Measurements from ENCODE around the gene B4GALT2. TPM values are rescaled to one million over a fixed set of nuclear protein-coding genes. Genes with fewer than 3 reads are reported as not detected.

The B4GALT2 gene
- total and polyA plus RNA-seq, 2 donors (not counting 3 experiments of a cell fraction or from before 2014, with no cell fraction given), result 80.0 to 103 TPM

DNA sequence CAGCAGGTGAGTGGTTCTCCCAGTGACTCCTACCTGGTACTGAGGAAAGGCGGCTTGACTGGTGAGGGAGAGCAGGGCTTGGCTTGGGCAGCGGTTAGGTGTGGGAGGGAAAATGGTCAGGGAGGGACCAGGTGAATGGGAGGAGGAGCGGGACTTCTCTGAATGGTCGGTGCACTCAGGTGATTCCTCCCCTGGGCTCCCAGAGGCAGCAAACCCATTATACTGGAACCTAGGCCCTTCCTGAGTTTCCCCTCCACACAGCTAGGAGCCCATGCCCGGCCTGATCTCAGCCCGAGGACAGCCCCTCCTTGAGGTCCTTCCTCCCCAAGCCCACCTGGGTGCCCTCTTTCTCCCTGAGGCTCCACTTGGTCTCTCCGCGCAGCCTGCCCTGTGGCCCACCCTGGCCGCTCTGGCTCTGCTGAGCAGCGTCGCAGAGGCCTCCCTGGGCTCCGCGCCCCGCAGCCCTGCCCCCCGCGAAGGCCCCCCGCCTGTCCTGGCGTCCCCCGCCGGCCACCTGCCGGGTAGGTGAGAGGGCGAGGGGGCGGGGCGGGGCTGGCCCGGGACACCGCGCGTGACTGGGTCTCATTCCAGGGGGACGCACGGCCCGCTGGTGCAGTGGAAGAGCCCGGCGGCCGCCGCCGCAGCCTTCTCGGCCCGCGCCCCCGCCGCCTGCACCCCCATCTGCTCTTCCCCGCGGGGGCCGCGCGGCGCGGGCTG, 43.1 kb upstream of the B4GALT2 start:
- ChIA-PET POLR2A (no interaction called here), CTCF (interaction anchor here (0.6 to 18.1 kb wide), 31 partner anchors 10 to 709 kb away, joined by 3 to 965 read pairs (median 7); partner anchors contain the start of genes ATP6V0B, IPO13 and ST3GAL3)
- no peaks in the 10 kb centered on the region for H3K9me3 ChIP-seq (replicated peaks; ENCODE audit: control insufficient read depth, insufficient read depth, low read length)
- H3K4me3 ChIP-seq (replicated peaks in 1 of 3; ENCODE audit: insufficient read depth in 1 of 3, low read depth in 1 of 3, low read length in 3 of 3), result peak overlapping the region in 1 of 3 experiments; percentile 16
- TF ChIP-seq JUN (IDR thresholded peaks at IDR 0.05; ENCODE audit: borderline replicate concordance, insufficient read depth, insufficient read length, low read depth) (no peak), EZH2 (IDR thresholded peaks at IDR 0.05; ENCODE audit: borderline replicate concordance, low read depth, low read length, severe bottlenecking) (no peak), POLR2A (IDR thresholded peaks at IDR 0.05; ENCODE audit: low read depth, low read length) (no peak), FOS (IDR thresholded peaks at IDR 0.05; ENCODE audit: borderline replicate concordance, insufficient read depth, low read length) (no peak), CTCF (IDR thresholded peaks at IDR 0.05; ENCODE audit: extremely low read depth in 1 of 2, insufficient read depth in 1 of 2, low read depth in 1 of 2, low read length in 2 of 2) (no peak), GATA2 (IDR thresholded peaks at IDR 0.05; ENCODE audit: insufficient read depth, insufficient read length, low read depth, low read length) (no peak), POLR2AphosphoS5 (IDR thresholded peaks at IDR 0.05; ENCODE audit: insufficient read depth, low read depth, low read length) (no peak), MYC (IDR thresholded peaks at IDR 0.05; ENCODE audit: low read depth, low read length) (no peak)
- TF ChIP-seq, protein P1, sequence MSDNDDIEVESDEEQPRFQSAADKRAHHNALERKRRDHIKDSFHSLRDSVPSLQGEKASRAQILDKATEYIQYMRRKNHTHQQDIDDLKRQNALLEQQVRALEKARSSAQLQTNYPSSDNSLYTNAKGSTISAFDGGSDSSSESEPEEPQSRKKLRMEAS (IDR thresholded peaks at IDR 0.05; ENCODE audit: insufficient read depth, insufficient read length), result no peak
- no peak overlapping the region for H3K9ac ChIP-seq (replicated peaks; ENCODE audit: extremely low read depth, insufficient read depth, low read length)
- DNase-seq (ENCODE audit: low read depth, low spot score) (no peak), FAIRE-seq (no peak)
- BruUV-seq (replicated peaks), result no TSS peak
- no peaks in the 10 kb centered on the region for H3K36me3 ChIP-seq (ENCODE audit: control insufficient read depth in 2 of 2, extremely low read depth in 1 of 2, insufficient read depth in 2 of 2, low read length in 2 of 2)
- intact Hi-C loops (cut with micrococcal nuclease), result no loop called here
- peaks cover 3 to 9% of the 10 kb centered on the region in 2 experiments for H3K27me3 ChIP-seq (ENCODE audit: control insufficient read depth in 2 of 2, insufficient read depth in 2 of 2, low read length in 2 of 2)
- no peaks in the 10 kb centered on the region for H3K79me2 ChIP-seq (ENCODE audit: control insufficient read depth, insufficient read depth, low read length)
- H2AFZ ChIP-seq (ENCODE audit: low read depth, low read length), result peak overlapping the region; percentile 7
- H3K4me2 ChIP-seq (ENCODE audit: insufficient read depth, low read length), result no peak overlapping the region
- dilution Hi-C loops (cut with MboI; ENCODE audit: extremely low pct_ligation_motif_present, low sequenced_read_pairs), result loop anchor here (25.0 kb wide), 1 partner anchor 174 kb away; no protein-coding TSS in a partner anchor
- H3K27ac ChIP-seq (ENCODE audit: insufficient read depth, low read depth, low read length), result no peak overlapping the region
- H3K9me1 ChIP-seq (replicated peaks; ENCODE audit: control insufficient read depth, extremely low read depth, insufficient read depth, low read length), result no peaks in the 10 kb centered on the region
- H4K20me1 ChIP-seq (replicated peaks; ENCODE audit: control insufficient read depth, extremely low read depth, insufficient read depth, low read length), result no peaks in the 10 kb centered on the region
- H3K4me1 ChIP-seq (ENCODE audit: control insufficient read depth, extremely low read depth, insufficient read depth, low read length), result peaks cover 5% of the 10 kb centered on the region

All from endothelial cell of umbilical vein (primary cell).